Measurements from ENCODE around the gene PXT1. TPM values are rescaled to one million over a fixed set of nuclear protein-coding genes. Genes with fewer than 3 reads are reported as not detected.
A peak's percentile ranks its signal among the peaks of the same experiment; 100 is the strongest.

Gene PXT1
- total and polyA plus RNA-seq, 9 of the 15 experiments (the other 6 are each of a cell fraction or from before 2014, with no cell fraction given) = 0.09 to 0.11 (median 0.10) TPM; not detected in 5

DNA sequence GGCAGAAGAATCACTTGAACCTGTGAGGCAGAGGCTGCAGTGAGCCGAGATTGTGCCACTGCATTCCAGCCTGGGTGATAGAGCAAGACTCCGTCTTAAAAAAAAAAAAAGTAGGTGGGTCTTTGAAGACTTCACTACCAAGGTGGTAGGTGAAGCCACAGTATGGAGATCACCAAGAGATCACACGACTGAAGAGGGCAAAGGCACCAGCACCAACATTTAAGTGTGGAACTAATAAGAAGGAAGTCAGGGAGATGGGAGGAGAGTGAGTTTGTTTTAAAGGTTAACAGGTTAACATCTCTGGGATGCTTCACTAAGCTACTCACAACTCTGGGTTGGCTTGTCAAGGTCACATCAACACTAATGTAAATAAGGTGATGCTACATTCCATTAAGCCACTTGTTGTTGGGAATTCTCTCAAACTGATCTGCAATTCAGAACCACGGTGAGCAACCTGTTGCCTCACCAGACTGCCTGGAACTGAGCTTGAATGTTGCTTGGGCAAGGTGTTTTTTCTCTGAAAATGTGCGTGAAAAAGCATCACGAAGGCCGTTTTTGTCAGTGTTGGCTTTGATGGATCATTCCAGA, 48.8 kb upstream of the PXT1 start (continued):
- TF ChIP-seq REST (IDR thresholded peaks at IDR 0.05; ENCODE audit: borderline replicate concordance) (peak; percentile 70), REST (CRISPR knock-in tag; IDR thresholded peaks at IDR 0.05; ENCODE audit: low read depth) (no peak), SLC30A9 (CRISPR knock-in tag; IDR thresholded peaks at IDR 0.05) (no peak), IRF2 (CRISPR knock-in tag; IDR thresholded peaks at IDR 0.05) (no peak), ESRRA (IDR thresholded peaks at IDR 0.05; ENCODE audit: borderline replicate concordance, low read depth) (peak; percentile 25; the same call in 1 of the 2 replicates), ZNF311 (CRISPR knock-in tag; IDR thresholded peaks at IDR 0.05) (no peak), PML (IDR thresholded peaks at IDR 0.05; ENCODE audit: low read length) (no peak), TFAM (CRISPR knock-in tag; conservative IDR thresholded peaks at IDR 0.05) (no peak), E2F3 (CRISPR knock-in tag; IDR thresholded peaks at IDR 0.05) (no peak), TAL1 (IDR thresholded peaks at IDR 0.05) (no peak), RFX7 (CRISPR knock-in tag; IDR thresholded peaks at IDR 0.05) (no peak), NFXL1 (CRISPR knock-in tag; IDR thresholded peaks at IDR 0.05) (no peak), RNF2 (IDR thresholded peaks at IDR 0.05) (no peak), PYGO2 (tag; IDR thresholded peaks at IDR 0.05) (no peak), MAFG (tag; conservative IDR thresholded peaks at IDR 0.05) (no peak), PHF21A (IDR thresholded peaks at IDR 0.05; ENCODE audit: borderline replicate concordance, low read depth) (no peak)
- TF ChIP-seq, protein P1, sequence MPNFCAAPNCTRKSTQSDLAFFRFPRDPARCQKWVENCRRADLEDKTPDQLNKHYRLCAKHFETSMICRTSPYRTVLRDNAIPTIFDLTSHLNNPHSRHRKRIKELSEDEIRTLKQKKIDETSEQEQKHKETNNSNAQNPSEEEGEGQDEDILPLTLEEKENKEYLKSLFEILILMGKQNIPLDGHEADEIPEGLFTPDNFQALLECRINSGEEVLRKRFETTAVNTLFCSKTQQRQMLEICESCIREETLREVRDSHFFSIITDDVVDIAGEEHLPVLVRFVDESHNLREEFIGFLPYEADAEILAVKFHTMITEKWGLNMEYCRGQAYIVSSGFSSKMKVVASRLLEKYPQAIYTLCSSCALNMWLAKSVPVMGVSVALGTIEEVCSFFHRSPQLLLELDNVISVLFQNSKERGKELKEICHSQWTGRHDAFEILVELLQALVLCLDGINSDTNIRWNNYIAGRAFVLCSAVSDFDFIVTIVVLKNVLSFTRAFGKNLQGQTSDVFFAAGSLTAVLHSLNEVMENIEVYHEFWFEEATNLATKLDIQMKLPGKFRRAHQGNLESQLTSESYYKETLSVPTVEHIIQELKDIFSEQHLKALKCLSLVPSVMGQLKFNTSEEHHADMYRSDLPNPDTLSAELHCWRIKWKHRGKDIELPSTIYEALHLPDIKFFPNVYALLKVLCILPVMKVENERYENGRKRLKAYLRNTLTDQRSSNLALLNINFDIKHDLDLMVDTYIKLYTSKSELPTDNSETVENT (CRISPR knock-in tag; IDR thresholded peaks at IDR 0.05) = no peak
- TF ChIP-seq, protein P2, sequence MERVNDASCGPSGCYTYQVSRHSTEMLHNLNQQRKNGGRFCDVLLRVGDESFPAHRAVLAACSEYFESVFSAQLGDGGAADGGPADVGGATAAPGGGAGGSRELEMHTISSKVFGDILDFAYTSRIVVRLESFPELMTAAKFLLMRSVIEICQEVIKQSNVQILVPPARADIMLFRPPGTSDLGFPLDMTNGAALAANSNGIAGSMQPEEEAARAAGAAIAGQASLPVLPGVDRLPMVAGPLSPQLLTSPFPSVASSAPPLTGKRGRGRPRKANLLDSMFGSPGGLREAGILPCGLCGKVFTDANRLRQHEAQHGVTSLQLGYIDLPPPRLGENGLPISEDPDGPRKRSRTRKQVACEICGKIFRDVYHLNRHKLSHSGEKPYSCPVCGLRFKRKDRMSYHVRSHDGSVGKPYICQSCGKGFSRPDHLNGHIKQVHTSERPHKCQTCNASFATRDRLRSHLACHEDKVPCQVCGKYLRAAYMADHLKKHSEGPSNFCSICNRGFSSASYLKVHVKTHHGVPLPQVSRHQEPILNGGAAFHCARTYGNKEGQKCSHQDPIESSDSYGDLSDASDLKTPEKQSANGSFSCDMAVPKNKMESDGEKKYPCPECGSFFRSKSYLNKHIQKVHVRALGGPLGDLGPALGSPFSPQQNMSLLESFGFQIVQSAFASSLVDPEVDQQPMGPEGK (CRISPR knock-in tag; IDR thresholded peaks at IDR 0.05; ENCODE audit: borderline replicate concordance) = 0 out of 2 replicates have a peak, but pooled peaks have one; percentile 42
